Measurements from ENCODE around the gene ADAMTS3.
A peak's percentile ranks its signal among the peaks of the same experiment; 100 is the strongest.
"Not testable (repeated sequence)": the region's sequence is repeated elsewhere in the genome, so short reads cannot be mapped to it uniquely, and the experiment has no call there.

The ADAMTS3 gene

GRCh38 chr4:72427057-72427456, 142.0 kb downstream of the ADAMTS3 start:
- H3K4me3 ChIP-seq (ENCODE audit: low read length): no peak overlapping the region
- no peak for DNase-seq (ENCODE audit: low read depth)
- TF ChIP-seq, protein P1, sequence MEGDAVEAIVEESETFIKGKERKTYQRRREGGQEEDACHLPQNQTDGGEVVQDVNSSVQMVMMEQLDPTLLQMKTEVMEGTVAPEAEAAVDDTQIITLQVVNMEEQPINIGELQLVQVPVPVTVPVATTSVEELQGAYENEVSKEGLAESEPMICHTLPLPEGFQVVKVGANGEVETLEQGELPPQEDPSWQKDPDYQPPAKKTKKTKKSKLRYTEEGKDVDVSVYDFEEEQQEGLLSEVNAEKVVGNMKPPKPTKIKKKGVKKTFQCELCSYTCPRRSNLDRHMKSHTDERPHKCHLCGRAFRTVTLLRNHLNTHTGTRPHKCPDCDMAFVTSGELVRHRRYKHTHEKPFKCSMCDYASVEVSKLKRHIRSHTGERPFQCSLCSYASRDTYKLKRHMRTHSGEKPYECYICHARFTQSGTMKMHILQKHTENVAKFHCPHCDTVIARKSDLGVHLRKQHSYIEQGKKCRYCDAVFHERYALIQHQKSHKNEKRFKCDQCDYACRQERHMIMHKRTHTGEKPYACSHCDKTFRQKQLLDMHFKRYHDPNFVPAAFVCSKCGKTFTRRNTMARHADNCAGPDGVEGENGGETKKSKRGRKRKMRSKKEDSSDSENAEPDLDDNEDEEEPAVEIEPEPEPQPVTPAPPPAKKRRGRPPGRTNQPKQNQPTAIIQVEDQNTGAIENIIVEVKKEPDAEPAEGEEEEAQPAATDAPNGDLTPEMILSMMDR (IDR thresholded peaks at IDR 0.05; ENCODE audit: insufficient read depth, low read depth, low read length, missing control alignments): no peak

DNA sequence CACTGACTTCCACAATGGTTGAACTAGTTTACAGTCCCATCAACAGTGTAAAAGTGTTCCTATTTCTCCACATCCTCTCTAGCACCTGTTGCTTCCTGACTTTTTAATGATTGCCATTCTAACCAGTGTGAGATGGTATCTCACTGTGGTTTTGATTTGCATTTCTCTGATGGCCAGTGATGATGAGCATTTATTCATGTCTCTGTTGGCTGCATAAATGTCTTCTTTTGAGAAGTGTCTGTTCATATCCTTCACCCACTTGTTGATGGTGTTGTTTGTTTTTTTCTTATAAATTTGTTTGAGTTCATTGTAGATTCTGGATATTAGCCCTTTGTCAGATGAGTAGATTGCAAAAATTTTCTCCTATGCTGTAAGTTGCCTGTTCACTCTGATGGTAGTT, 143.1 kb downstream of the ADAMTS3 start:
- not testable (repeated sequence) for DNase-seq (ENCODE audit: low read depth); H3K4me3 ChIP-seq (ENCODE audit: low read length)

DNA sequence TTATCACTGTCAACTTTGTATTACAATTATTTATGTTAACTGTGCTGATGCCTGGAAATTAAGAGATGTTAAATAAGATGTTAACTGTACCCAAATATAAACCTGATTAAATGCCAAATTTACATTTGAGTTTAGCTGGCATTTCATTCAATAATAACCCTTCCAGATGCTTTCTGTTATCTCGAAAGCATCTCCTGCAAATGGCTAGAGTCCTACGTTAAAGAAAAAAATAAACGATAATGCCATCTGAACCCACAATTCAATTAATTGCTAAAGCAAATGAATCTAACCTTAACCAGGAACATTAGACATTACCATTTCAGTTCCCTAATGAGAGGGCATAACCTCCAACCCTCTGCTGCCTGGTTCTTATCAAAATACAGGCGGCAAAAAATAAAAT, 145.0 kb downstream of the ADAMTS3 start:
- no peak overlapping the region for H3K4me3 ChIP-seq (ENCODE audit: low read length)
- TF ChIP-seq, protein P1 (IDR thresholded peaks at IDR 0.05; ENCODE audit: insufficient read depth, low read depth, low read length, missing control alignments): no peak

DNA sequence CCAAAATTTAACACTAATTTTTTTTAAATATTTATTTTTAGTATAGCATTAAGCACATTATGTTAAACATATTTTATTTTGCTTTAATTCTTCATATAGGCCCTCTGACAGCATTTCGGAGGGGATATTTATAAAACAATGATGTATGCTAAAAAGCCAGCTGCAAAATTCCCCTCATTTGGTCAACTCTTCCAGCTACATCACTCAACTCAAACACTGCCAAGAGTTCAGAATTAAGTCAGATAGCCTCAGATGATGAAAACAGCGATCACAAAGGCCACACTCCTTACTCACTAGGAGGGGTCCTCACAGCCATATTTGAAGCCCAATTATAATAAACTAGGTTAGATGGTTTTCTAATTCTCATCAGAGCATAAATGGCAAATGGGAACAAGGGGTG, 146.6 kb downstream of the ADAMTS3 start:
- no peak overlapping the region for H3K4me3 ChIP-seq (ENCODE audit: low read length)
- DNase-seq (ENCODE audit: low read depth): no peak
- TF ChIP-seq, protein P1 (IDR thresholded peaks at IDR 0.05; ENCODE audit: insufficient read depth, low read depth, low read length, missing control alignments): no peak

More for the DNA sequence above, 145.0 kb downstream of the ADAMTS3 start:
- DNase-seq (ENCODE audit: low read depth): no peak

GRCh38 chr4:72418458-72418857, 150.6 kb downstream of the ADAMTS3 start:
- TF ChIP-seq, protein P1 (IDR thresholded peaks at IDR 0.05; ENCODE audit: insufficient read depth, low read depth, low read length, missing control alignments): no peak
- peak; percentile 34 for DNase-seq (ENCODE audit: low read depth)
- no peak overlapping the region for H3K4me3 ChIP-seq (ENCODE audit: low read length)

DNA sequence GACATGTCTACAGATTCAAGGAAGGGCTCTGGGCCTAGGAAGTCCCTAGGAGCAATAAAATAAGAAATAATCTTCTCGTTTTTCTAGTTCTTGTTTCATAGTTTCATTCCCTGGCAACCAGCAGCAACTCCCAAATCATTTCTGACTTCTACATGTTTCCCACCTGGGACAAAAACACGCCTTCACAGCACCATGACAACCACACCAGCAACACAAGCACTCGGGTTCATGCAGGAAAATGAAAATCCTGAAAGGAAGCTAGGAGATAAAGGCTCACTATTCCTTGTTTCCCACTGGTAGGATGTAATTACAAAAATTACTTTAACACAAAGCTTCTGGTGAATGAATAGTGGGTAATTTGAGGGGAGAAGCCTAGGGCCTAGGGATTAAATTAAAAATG, 158.9 kb downstream of the ADAMTS3 start:
- DNase-seq (ENCODE audit: low read depth): no peak
- TF ChIP-seq, protein P1 (IDR thresholded peaks at IDR 0.05; ENCODE audit: insufficient read depth, low read depth, low read length, missing control alignments): no peak
- H3K4me3 ChIP-seq (ENCODE audit: low read length): no peak overlapping the region

DNA sequence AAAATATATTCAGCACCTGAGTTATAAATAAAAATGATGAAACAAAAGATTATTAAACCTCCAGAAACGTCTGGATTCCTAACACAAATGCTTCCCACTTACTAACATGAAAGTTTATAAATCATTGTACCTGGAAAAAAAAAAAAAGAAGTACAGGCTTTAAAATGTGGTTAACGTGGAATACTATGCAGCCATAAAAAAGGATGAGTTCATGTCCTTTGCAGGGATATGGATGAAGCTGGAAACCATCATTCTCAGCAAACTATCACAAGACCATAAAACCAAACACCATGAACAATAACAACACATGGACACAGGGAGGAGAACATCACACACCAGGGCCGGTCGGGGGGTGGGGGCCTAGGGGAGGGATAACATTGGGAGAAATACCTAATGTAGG, 160.5 kb downstream of the ADAMTS3 start:
- DNase-seq (ENCODE audit: low read depth): no peak
- H3K4me3 ChIP-seq (ENCODE audit: low read length): no peak overlapping the region
- TF ChIP-seq, protein P1 (IDR thresholded peaks at IDR 0.05; ENCODE audit: insufficient read depth, low read depth, low read length, missing control alignments): no peak

Data from epithelial cell of esophagus (primary cell).